ENCODE results near the gene XNDC1N. TPM values are rescaled to one million over a fixed set of nuclear protein-coding genes. Genes with fewer than 3 reads are reported as not detected.

XNDC1N gene
- total RNA-seq, 1 donor from 2014 or later: 11.3 TPM

- no peaks in the 10 kb centered on the region for H3K27me3 Mint-ChIP-seq (ENCODE audit: low read depth)
- DNase-seq (ENCODE audit: low read depth, low spot score): no peak
- no peaks in the 10 kb centered on the region for H3K9me3 Mint-ChIP-seq
- H3K36me3 Mint-ChIP-seq (ENCODE audit: low read depth): no peaks in the 10 kb centered on the region
- H3K4me3 Mint-ChIP-seq: peak overlapping the region; percentile 97
- no peak overlapping the region for H3K27ac Mint-ChIP-seq (ENCODE audit: unreplicated experiment)
- no peak for TF ChIP-seq CTCF (conservative IDR thresholded peaks at IDR 0.05)
- H3K4me1 Mint-ChIP-seq: peaks cover 38% of the 10 kb centered on the region
Measured at GRCh38 chr11:71931245-71931602, 2.8 kb upstream of the XNDC1N start.

- no peaks in the 10 kb centered on the region for H3K9me3 Mint-ChIP-seq
- no peaks in the 10 kb centered on the region for H3K27me3 Mint-ChIP-seq (ENCODE audit: low read depth)
- no peak for DNase-seq (ENCODE audit: low read depth, low spot score)
- no peak overlapping the region for H3K27ac Mint-ChIP-seq (ENCODE audit: unreplicated experiment)
- H3K4me1 Mint-ChIP-seq: peaks cover 38% of the 10 kb centered on the region
- no peak for TF ChIP-seq CTCF (conservative IDR thresholded peaks at IDR 0.05)
- no peaks in the 10 kb centered on the region for H3K36me3 Mint-ChIP-seq (ENCODE audit: low read depth)
- H3K4me3 Mint-ChIP-seq: peak overlapping the region; percentile 97
Measured at GRCh38 chr11:71930556-71931244, 2.3 kb upstream of the XNDC1N start.

- H3K36me3 Mint-ChIP-seq (ENCODE audit: low read depth): no peaks in the 10 kb centered on the region
- no peaks in the 10 kb centered on the region for H3K27me3 Mint-ChIP-seq (ENCODE audit: low read depth)
- peaks cover 38% of the 10 kb centered on the region for H3K4me1 Mint-ChIP-seq
- no peak for DNase-seq (ENCODE audit: low read depth, low spot score)
- TF ChIP-seq CTCF (conservative IDR thresholded peaks at IDR 0.05): no peak
- H3K4me3 Mint-ChIP-seq: peak overlapping the region; percentile 97
- H3K9me3 Mint-ChIP-seq: no peaks in the 10 kb centered on the region
- peak overlapping the region; percentile 45 for H3K27ac Mint-ChIP-seq (ENCODE audit: unreplicated experiment)
Measured at GRCh38 chr11:71929491-71929890, 1.1 kb upstream of the XNDC1N start.

GRCh38 chr11:71928737-71929443 is 496 bp upstream of the XNDC1N start, which contains the start of gene RNF121:
RNF121 (plus strand) TSS chr11:71929046; CDS start chr11:71929062, 16 bp downstream.
- Mint-ChIP-seq H3K9me3 (no peaks in the 10 kb centered on the region), H3K27ac (ENCODE audit: unreplicated experiment) (peak within 1 kb of the TSS; percentile 100), H3K4me3 (peak within 1 kb of the TSS; percentile 97), H3K4me1 (peaks cover 38% of the 10 kb centered on the region), H3K27me3 (ENCODE audit: low read depth) (no peaks in the 10 kb centered on the region), H3K36me3 (ENCODE audit: low read depth) (no peaks in the 10 kb centered on the region)
- peak; percentile 95 for DNase-seq (ENCODE audit: low read depth, low spot score)
- TF ChIP-seq CTCF (conservative IDR thresholded peaks at IDR 0.05): no peak

- Mint-ChIP-seq H3K27me3 (ENCODE audit: low read depth) (no peaks in the 10 kb centered on the region), H3K36me3 (ENCODE audit: low read depth) (peaks cover 6% of the 10 kb centered on the region), H3K27ac (ENCODE audit: unreplicated experiment) (peak overlapping the region; percentile 94), H3K4me1 (no peaks in the 10 kb centered on the region), H3K4me3 (no peak overlapping the region), H3K9me3 (no peaks in the 10 kb centered on the region)
- TF ChIP-seq CTCF (conservative IDR thresholded peaks at IDR 0.05): no peak
- no peak for DNase-seq (ENCODE audit: low read depth, low spot score)
Measured at GRCh38 chr11:71917646-71918140, 10.7 kb downstream of the XNDC1N start.

All from neural crest cell (in vitro differentiated cells).